ENCODE measurements around the gene UBR3. TPM values are rescaled to one million over a fixed set of nuclear protein-coding genes. Genes with fewer than 3 reads are reported as not detected.

The UBR3 gene
- total RNA-seq, 1 donor from 2014 or later: 109 TPM

DNA sequence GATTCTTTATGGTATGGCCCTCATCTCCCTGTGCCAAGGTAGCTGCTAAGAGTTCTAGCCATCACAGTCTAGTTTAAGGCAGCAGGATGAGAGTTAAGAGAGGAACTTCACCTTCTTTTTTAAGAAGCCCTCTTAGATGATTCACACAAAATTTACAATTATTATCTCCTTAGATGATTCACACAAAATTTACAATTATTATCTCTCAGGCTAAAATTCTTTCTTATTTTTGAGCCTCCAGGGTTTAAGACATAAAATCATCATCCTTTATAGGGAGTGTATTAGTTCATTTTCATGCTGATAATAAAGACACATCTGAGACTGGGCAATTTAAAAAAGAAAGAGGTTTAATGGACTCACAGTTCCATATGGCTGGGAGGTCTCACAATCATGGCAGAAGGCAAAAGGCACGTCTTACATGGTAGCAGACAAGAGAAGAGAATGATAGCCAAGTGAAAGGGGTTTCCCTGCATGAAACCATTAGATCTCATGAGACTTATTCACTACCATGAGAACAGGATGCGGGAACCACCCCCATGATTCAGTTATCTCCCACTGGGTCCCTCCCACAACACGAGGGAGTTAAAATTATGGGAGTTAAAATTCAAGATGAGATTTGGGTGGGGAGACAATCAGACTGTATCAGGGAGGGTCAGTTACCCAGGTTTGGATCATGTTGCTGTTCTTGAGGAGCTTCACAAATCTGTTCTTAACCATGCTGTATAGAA is 217.7 kb downstream of the UBR3 start:
- DNase-seq (ENCODE audit: low read depth in 2 of 2): no peak

GRCh38 chr2:170047331-170048065 is 220.2 kb downstream of the UBR3 start:
- no peak for DNase-seq (ENCODE audit: low read depth in 2 of 2)

GRCh38 chr2:170052151-170052550 is 224.9 kb downstream of the UBR3 start:
- DNase-seq (ENCODE audit: low read depth in 2 of 2): peak; percentile 12 to 83

- no peak for DNase-seq (ENCODE audit: low read depth in 2 of 2)
These were observed 227.7 kb downstream of the UBR3 start for GRCh38 chr2:170054997-170055396.

DNA sequence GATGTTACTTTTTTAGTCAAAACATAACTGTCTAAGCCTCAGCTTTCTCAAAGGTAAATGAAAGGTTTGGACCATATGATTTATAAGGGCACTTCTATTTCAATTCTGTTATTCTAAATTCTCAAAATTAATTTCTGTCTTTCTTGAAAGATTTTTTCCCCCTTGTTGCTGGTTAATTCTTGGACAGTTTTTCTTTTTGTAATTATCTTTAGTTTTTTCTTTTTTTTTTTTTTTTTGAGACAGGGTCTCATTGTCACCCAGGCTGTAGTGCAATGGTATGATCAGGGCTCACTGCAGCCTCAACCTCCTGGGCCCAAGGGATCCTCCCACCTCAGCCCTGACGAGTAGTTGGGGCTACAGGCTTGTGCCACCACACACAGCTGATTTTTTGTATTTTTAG is 229.6 kb downstream of the UBR3 start:
- DNase-seq (ENCODE audit: low read depth in 2 of 2): no peak

- no peak for DNase-seq (ENCODE audit: low read depth in 2 of 2)
These were observed 236.4 kb downstream of the UBR3 start for GRCh38 chr2:170063456-170064235.

DNA sequence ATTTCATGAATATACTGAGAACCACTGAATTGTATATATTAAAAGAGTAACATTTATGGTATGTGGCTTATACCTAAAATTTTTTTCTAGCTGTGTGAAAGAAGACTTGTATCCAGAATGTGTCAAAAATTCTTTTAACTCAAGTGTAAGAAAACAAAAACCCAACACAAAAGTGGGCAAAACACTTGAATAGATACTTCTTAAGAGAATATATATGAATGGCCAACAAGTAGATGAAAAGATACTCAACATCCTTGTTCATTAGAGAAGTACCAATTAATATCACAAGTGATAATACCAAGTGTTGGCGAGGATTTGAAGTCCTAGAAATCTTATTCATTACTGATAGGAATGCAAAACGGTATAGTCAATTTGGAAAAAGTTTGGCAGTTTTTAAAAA is 243.5 kb downstream of the UBR3 start:
- DNase-seq (ENCODE audit: low read depth in 2 of 2): no peak

DNA sequence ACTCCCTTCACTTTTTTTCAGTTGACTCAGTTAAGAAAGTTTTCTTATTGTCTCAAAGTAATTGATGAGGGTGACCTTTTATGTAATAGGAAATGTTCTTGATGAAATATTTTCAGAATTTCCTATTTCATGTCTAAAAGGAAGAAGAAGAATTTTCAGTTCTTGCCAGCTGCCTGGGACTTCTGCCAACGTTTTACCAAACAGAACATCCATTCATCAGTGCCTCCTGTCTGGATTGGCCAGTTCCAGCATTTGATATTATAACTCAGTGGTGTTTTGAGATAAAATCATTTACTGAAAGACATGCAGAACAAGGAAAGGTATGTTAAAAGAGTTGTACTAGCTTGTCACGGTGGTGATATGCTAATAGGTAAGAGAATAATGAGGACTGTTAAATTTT is 246.0 kb downstream of the UBR3 start:
- peak; percentile 93 to 96 for DNase-seq (ENCODE audit: low read depth in 2 of 2)

DNA sequence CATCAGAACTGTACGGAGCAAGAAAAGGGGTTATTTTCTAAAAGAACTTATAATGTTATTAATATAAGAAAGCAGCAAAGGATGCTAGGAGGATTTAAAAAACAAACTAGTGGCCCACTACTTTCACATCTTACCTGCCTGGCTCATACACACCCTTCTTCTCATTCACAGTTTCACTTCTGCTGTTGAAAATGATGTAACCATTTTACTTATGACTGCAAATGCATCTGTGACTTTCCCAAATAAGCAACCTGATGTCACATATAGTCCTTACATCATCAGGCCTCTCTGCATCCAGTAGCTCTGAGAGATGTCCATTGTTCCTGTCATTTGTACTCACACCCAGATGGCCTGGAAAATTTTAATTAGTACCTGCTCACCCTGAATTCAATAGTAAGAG is 248.9 kb downstream of the UBR3 start:
- DNase-seq (ENCODE audit: low read depth in 2 of 2): no peak

DNA sequence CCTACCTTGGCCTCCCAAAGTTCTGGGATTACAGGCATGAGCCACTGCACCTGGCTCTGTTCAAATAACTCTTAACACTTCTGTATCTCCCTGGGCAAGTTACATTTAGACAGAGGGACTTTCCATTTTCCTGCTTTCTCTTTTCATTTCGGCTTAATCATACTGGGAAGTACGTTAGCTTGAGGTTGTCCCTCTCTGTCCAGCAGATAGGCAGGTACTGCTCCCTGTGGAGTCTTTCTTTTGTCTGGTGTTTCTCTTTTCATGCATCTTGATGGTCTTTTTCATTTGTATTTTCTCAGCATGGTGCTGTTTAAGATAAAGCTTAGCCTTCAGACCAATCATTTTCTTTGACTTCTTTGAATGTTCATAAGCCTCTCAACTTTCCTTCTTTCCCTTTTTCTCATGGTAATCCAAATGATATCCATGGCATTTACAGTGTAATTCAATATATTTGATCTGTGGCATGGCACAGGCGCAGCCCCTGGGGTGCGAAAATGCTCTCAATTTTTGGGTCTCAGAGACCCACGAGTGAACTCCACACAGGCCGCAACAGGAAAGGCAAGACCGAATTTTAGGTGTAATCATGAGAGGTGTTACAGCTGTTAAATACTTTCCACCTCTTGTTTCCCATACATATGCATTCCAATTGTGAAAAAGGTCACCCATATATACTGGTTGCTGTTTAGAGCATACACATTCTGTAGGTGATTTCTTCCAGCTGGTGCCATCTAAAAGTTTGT is 250.7 kb downstream of the UBR3 start:
- peak; percentile 26 to 38 for DNase-seq (ENCODE audit: low read depth in 2 of 2)

DNA sequence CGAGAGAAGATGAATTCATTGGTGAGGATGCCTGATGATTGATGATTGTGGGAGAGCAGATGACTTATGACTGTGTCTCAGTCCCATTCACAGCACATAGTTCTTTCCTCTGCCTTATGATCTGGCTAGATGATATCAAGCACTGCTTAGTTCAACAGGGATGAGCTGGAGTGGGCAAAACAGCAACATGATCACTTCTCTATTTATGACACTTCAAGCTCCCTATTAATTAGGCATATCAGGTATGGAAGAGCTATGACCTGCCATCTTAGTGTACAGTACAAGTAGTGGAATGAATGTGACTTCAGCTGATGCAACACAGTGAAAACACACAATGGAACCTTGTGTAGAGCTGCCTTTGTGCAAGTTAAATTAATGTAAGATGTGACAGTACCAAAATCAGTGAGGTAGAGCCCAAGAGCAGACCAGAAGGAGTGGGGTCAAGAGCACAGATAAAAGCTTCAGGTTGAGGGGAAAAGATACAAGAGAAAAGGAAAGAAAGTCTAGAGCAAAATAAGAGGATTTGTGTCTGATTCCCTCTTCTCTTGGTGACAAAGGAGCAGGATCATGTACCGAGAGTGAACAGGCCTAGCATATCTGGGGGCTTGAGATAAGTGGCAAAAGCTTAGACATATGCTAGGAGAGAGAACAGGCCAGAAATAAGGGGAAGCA is 257.7 kb downstream of the UBR3 start:
- no peak for DNase-seq (ENCODE audit: low read depth in 2 of 2)

DNA sequence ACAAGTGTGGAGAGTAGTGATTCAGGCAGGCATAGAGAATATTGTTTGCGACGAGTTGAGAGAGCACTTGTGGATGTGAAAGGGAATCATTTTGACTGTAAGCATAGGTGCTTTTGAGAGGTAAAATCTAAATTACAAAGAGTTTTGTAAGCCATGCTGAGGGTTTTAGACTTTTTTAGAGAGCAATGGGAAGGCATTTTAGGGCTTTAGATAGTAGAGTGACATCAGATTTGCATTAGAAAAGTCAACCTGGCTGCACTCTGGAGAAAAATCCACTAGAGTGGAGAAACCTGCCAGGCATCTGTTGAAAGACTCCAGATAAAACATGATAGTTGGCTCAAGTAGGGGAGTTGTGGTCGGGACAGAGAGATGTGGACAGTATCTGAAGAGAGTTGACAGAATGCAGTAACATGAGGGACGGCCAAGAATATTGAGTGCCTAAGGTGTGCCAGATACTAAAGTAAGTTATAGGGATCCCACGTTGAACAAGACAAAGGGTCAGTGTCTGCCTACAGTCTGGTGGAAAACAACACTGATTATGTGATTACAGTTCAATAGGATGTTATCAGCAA is 258.9 kb downstream of the UBR3 start:
- DNase-seq (ENCODE audit: low read depth in 2 of 2): no peak

DNA sequence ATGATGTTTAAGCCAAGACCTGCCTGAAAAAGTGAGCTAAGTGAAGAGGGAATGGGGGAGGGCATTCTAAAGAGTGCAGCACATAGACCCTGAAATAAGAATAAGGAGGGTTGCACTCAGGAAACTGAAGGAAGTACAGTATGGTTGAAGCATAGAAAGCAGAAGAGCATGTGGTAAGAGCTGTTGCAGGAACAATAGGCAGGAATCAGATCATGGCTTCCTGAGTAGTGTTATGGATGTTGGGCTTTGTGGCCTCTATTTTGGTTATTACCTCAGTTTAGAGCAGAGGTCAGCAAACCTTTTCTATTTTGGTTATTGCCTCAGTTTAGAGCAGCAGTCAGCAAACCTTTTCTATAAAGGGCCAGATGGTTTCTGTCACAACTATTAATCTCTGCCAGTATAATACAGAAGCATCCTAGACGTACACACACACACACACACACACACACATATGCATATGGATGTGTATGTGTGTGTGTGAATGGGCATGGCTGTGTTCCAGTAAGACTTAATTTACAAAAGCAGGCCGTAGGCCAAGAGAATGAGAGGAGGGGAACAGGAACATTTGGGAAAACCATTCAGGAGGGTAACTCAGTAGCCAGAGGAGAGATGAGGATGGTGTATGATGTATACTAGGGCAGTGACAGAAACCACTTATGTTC is 259.6 kb downstream of the UBR3 start:
- peak; percentile 60 to 69 for DNase-seq (ENCODE audit: low read depth in 2 of 2)

- no peak for DNase-seq (ENCODE audit: low read depth in 2 of 2)
These were observed 260.1 kb downstream of the UBR3 start for GRCh38 chr2:170087413-170087793.

- DNase-seq (ENCODE audit: low read depth in 2 of 2): no peak
These were observed 261.5 kb downstream of the UBR3 start for GRCh38 chr2:170088776-170089175.

- no peak for DNase-seq (ENCODE audit: low read depth in 2 of 2)
These were observed 263.0 kb downstream of the UBR3 start for GRCh38 chr2:170090229-170090628.

- no peak for DNase-seq (ENCODE audit: low read depth in 2 of 2)
These were observed 264.2 kb downstream of the UBR3 start for GRCh38 chr2:170091436-170091835.

DNA sequence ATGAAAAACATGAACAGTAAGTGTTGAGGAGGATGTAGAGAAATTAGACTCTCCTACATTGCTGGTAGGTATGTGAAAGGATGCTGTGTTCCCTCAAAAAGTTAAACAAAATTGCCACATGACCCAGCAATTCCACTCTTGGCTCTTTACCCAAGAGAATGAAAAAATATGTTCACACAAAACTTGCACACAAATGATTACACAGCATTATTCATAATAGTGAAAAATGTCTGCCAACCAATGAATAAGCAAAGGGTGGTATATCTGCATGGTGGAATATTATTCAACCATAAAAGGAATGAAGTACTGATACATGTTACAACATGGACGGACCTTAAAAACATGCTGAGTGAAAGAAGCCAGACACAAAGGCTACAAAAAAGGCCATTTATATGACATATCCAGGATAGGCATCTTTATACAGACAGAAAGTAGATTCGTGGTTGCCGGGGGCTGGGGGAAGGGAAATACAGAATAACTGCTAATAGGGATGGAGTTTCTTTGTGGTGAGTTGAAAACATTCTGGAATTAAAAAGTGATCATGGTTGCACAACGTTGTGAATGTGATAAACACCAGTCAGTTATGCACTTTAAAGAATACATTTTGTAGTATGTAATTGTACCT is 265.3 kb downstream of the UBR3 start:
- no peak for DNase-seq (ENCODE audit: low read depth in 2 of 2)

DNA sequence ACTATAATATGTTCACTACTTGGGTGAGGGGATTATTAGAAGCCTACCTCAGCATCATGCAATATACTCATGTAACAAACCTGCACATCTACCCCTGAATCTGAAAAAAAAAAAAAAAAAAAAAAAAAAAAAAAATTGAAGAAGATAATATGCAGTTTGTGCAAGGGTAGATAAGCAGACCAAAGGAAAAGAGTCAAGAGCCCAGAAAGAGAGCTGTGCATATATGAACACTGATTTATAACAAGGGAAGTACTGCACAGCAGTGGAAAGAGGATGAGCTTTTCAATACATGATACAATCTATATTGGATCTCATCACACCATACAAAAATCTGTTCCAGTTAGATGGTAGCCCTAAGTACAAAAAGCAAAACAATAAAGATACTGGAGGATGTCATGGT is 268.1 kb downstream of the UBR3 start:
- DNase-seq (ENCODE audit: low read depth in 2 of 2): no peak
